ENCODE results near the gene LGALSL. TPM values are rescaled to one million over a fixed set of nuclear protein-coding genes. Genes with fewer than 3 reads are reported as not detected.

The LGALSL gene
- total and polyA plus RNA-seq, 12 donors: 5.3 to 24.8 (median 11.0) TPM

GRCh38 chr2:64466478-64467085 is 12.6 kb downstream of the LGALSL start:
- Histone ChIP-seq H3K36me3 (no peaks in the 10 kb centered on the region), H3K27ac (no peak overlapping the region), H3K27me3 (no peaks in the 10 kb centered on the region), H3K4me3 (no peak overlapping the region), H3K4me1 (peaks cover 0 to 14% (median 0%) of the 10 kb centered on the region in 9 donors), H3K9me3 (no peaks in the 10 kb centered on the region)
- WGBS, 2 donors: 84 to 86% methylated on average over 6 of the region's 6 CpGs
- no peak for DNase-seq
- TF ChIP-seq CTCF (IDR thresholded peaks at IDR 0.05): no peak
- peak in 1 of 8 donors; percentile 23 for ATAC-seq
- intact Hi-C loops (cut with DNase I): loop anchor here in 1 of 10 donors (5.0 kb wide), 1 partner anchor 124 kb away; no protein-coding TSS in a partner anchor

GRCh38 chr2:64467096-64467843 is 13.3 kb downstream of the LGALSL start:
- peaks cover 0 to 14% (median 0%) of the 10 kb centered on the region in 9 donors for H3K4me1 ChIP-seq
- WGBS, 2 donors: 86 to 90% methylated on average over 8 of the region's 8 CpGs
- ATAC-seq (peak in 5 of 8 donors; percentile 28 to 65 (median 45)), DNase-seq (no peak)
- no peak for TF ChIP-seq CTCF (IDR thresholded peaks at IDR 0.05)
- H3K4me3 ChIP-seq: no peak overlapping the region
- intact Hi-C loops (cut with DNase I): loop anchor here in 1 of 10 donors (5.0 kb wide), 1 partner anchor 125 kb away; no protein-coding TSS in a partner anchor
- H3K36me3 ChIP-seq: no peaks in the 10 kb centered on the region
- no peaks in the 10 kb centered on the region for H3K27me3 ChIP-seq
- H3K27ac ChIP-seq: no peak overlapping the region
- no peaks in the 10 kb centered on the region for H3K9me3 ChIP-seq

- intact Hi-C loops (cut with DNase I): loop anchor here in 1 of 10 donors (5.0 kb wide), 1 partner anchor 127 kb away; no protein-coding TSS in a partner anchor
- DNase-seq (no peak), ATAC-seq (no peak)
- H3K27me3 ChIP-seq: no peaks in the 10 kb centered on the region
- no peak for TF ChIP-seq CTCF (IDR thresholded peaks at IDR 0.05)
- H3K9me3 ChIP-seq: no peaks in the 10 kb centered on the region
- peaks cover 0 to 10% (median 0%) of the 10 kb centered on the region in 9 donors for H3K4me1 ChIP-seq
- H3K36me3 ChIP-seq: no peaks in the 10 kb centered on the region
- no peak overlapping the region for H3K4me3 ChIP-seq
- no peak overlapping the region for H3K27ac ChIP-seq
- WGBS, 2 donors: 89 to 97% methylated on average over 1 of the region's 1 CpG
These were observed 15.3 kb downstream of the LGALSL start for GRCh38 chr2:64469261-64469660.

- Histone ChIP-seq H3K36me3 (no peaks in the 10 kb centered on the region), H3K27me3 (no peaks in the 10 kb centered on the region), H3K4me3 (no peak overlapping the region), H3K27ac (no peak overlapping the region), H3K9me3 (no peaks in the 10 kb centered on the region), H3K4me1 (peaks cover 0 to 10% (median 0%) of the 10 kb centered on the region in 9 donors)
- 92% methylated on average over 3 of the region's 3 CpGs for WGBS, 2 donors
- intact Hi-C loops (cut with DNase I): no loop called here
- no peak for TF ChIP-seq CTCF (IDR thresholded peaks at IDR 0.05)
- ATAC-seq (no peak), DNase-seq (no peak)
These were observed 16.1 kb downstream of the LGALSL start for GRCh38 chr2:64470071-64470470.
